ENCODE results near the gene ILF3.

DNA sequence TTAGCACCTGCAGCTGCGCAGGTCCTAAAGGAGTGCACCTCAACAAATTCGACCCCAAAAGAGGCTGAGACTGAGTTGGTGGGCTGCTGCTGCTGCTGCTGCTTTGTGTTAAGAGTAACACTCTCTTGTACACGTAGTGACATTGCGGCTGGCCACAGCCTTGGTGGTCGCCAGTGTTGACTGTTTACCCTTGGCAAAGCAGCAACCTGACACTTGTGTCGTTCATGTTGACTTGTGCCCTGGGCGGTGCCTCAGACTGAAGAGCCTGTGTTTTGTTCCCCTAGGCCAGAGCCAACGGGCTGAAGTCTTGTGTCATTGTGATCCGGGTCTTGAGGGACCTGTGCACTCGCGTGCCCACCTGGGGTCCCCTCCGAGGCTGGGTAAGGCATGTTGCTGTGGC is 24.7 kb downstream of the ILF3 start:
- TF ChIP-seq, protein P1, sequence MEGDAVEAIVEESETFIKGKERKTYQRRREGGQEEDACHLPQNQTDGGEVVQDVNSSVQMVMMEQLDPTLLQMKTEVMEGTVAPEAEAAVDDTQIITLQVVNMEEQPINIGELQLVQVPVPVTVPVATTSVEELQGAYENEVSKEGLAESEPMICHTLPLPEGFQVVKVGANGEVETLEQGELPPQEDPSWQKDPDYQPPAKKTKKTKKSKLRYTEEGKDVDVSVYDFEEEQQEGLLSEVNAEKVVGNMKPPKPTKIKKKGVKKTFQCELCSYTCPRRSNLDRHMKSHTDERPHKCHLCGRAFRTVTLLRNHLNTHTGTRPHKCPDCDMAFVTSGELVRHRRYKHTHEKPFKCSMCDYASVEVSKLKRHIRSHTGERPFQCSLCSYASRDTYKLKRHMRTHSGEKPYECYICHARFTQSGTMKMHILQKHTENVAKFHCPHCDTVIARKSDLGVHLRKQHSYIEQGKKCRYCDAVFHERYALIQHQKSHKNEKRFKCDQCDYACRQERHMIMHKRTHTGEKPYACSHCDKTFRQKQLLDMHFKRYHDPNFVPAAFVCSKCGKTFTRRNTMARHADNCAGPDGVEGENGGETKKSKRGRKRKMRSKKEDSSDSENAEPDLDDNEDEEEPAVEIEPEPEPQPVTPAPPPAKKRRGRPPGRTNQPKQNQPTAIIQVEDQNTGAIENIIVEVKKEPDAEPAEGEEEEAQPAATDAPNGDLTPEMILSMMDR (IDR thresholded peaks at IDR 0.05 in 4 of 5, conservative IDR thresholded peaks at IDR 0.05 in 1 of 5), result no peak
- no peak for TF ChIP-seq POLR2A (IDR thresholded peaks at IDR 0.05)

Data from gastrocnemius medialis (tissue), 4 donors.